ENCODE measurements around the gene GDI1. TPM values are rescaled to one million over a fixed set of nuclear protein-coding genes. Genes with fewer than 3 reads are reported as not detected.

The GDI1 gene
- total RNA-seq, 2 donors from 2014 or later = 68.5 to 83.4 TPM

DNA sequence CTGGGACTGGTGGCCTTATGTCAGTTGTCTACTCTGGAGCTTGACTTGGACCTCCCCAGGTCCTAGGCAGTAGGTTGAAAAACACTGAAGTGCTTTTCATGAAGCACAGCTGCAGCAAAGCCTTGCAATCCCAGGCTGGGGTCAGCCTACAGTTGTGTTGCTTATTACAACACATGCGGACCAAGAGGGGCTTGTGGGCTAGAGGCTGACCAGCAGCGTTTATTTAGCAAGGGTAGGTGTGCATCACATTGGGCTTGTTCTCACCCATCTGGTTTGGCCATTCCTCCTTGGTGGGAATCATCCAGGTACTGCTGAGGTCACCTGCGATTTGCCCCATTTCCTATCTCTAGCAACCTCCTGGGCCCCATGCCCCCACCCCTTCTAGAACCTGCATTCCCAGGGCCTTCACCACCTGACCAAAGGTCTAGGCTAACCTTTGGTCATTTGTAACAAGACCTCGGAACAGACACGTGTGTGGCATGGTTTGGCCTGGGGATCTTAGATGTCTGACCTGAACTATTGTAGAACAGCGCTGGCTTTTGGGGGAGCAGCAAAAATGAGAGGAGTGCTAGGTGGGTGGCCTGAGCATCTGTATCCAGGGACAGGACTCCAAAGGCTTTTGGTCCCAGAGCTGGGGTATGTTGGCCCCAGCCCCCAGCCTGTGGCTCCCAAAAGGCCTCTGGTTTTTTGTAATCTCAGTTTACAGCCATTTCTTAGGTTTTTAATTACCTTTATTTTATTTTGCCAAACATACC is 35.7 kb upstream of the GDI1 start:
- no peaks in the 10 kb centered on the region for H3K36me3 ChIP-seq (replicated peaks in 1 of 2; ENCODE audit: insufficient read depth in 1 of 2, low read depth in 2 of 2)
- 25% methylated on average over 6 of the region's 6 CpGs; no CpG with 5 or more reads in 1 of the 2 donors for WGBS, 2 donors
- no peaks in the 10 kb centered on the region for H3K9me3 ChIP-seq
- DNase-seq (peak in 2 of 4 donors; percentile 37 to 49), ATAC-seq (no peak)
- no peaks in the 10 kb centered on the region for H3K27me3 ChIP-seq
- peaks cover 20% of the 10 kb centered on the region for H3K4me1 ChIP-seq
- no peak overlapping the region for H3K4me3 ChIP-seq
- TF ChIP-seq, protein P1, sequence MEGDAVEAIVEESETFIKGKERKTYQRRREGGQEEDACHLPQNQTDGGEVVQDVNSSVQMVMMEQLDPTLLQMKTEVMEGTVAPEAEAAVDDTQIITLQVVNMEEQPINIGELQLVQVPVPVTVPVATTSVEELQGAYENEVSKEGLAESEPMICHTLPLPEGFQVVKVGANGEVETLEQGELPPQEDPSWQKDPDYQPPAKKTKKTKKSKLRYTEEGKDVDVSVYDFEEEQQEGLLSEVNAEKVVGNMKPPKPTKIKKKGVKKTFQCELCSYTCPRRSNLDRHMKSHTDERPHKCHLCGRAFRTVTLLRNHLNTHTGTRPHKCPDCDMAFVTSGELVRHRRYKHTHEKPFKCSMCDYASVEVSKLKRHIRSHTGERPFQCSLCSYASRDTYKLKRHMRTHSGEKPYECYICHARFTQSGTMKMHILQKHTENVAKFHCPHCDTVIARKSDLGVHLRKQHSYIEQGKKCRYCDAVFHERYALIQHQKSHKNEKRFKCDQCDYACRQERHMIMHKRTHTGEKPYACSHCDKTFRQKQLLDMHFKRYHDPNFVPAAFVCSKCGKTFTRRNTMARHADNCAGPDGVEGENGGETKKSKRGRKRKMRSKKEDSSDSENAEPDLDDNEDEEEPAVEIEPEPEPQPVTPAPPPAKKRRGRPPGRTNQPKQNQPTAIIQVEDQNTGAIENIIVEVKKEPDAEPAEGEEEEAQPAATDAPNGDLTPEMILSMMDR (IDR thresholded peaks at IDR 0.05) = no peak
- TF ChIP-seq POLR2A (IDR thresholded peaks at IDR 0.05) = peak; percentile 9 to 73 (median 49)
- intact Hi-C loops (cut with DNase I) = no loop called here
- peak overlapping the region in 2 of 4 donors; percentile 51 to 55 for H3K27ac ChIP-seq

DNA sequence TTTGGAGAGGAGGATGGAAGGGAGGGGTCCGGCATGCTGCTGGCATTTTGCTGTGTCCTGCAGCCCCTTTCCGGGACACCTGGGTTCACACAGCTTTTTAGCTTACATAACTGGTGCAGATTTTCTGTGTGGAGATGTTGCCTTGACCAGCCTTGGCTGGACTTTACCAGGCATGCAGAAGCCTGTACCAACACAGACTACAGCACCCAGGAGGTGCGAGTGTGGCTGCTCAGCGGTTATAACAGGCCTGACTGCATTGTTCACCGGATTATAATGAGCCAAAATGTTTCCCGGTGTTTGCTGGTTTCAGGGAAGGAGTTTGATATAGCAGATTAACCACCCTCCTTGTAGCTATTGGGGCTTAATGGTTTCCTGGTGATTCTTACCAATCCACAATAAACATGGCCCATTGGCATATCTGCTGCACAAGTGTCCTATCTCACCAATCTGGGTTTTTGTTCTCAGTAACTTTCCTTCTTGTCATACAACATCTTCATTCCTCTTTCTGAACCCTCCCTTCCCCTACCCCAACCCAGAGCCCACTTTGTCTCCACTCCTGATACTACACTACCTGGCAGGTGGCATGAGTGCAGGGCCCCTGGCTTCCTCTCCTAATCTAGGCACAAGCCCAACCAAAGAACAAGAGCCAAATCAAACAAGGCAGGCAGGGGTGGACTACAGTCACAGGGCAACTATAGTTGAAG is 34.9 kb upstream of the GDI1 start:
- 8 to 53% methylated on average over 4 to 6 of the region's 6 CpGs for WGBS, 2 donors
- no peak for TF ChIP-seq POLR2A (IDR thresholded peaks at IDR 0.05)
- TF ChIP-seq, protein P1 (IDR thresholded peaks at IDR 0.05) = no peak
- no peaks in the 10 kb centered on the region for H3K27me3 ChIP-seq
- no peak overlapping the region for H3K4me3 ChIP-seq
- H3K4me1 ChIP-seq = peaks cover 20% of the 10 kb centered on the region
- intact Hi-C loops (cut with DNase I) = no loop called here
- no peaks in the 10 kb centered on the region for H3K9me3 ChIP-seq
- ATAC-seq (no peak), DNase-seq (peak in 2 of 4 donors; percentile 36 to 41)
- peak overlapping the region in 3 of 4 donors; percentile 10 to 55 (median 51) for H3K27ac ChIP-seq
- no peaks in the 10 kb centered on the region for H3K36me3 ChIP-seq (replicated peaks in 1 of 2; ENCODE audit: insufficient read depth in 1 of 2, low read depth in 2 of 2)

DNA sequence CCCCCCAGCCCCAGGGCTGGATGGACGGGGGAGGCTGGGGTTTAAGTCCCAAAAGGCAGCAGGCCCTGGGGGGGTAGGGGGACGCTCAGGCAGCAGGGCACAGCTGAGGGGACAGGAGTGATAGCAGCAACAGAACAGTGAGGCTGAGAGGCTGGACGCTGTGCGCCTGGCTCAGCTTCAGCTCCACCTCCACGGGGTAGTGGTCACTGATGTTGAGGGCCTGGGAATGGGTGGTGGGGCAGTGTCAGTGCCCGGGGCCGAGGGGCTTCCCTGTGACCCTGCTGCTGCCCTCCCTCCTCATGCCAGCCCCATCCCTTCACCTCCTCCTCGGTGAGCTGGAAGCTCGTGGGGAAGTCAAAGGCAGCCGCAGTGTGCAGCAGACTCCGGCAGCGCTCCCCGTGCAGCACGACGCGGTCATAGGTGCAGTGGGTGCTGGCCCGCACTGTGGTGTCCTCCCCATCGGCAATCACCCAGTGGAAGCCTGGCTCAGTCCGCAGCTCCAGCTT is 34.3 kb upstream of the GDI1 start:
- TF ChIP-seq POLR2A (IDR thresholded peaks at IDR 0.05) = no peak
- TF ChIP-seq, protein P1 (IDR thresholded peaks at IDR 0.05) = no peak
- ATAC-seq (no peak), DNase-seq (no peak)
- Histone ChIP-seq H3K36me3 (replicated peaks in 1 of 2; ENCODE audit: insufficient read depth in 1 of 2, low read depth in 2 of 2) (no peaks in the 10 kb centered on the region), H3K9me3 (no peaks in the 10 kb centered on the region), H3K27me3 (no peaks in the 10 kb centered on the region), H3K27ac (peak overlapping the region in 3 of 4 donors; percentile 10 to 55 (median 51)), H3K4me3 (no peak overlapping the region), H3K4me1 (peaks cover 20% of the 10 kb centered on the region)
- 56% methylated on average over 6 of the region's 19 CpGs; no CpG with 5 or more reads in 1 of the 2 donors for WGBS, 2 donors
- intact Hi-C loops (cut with DNase I) = no loop called here

DNA sequence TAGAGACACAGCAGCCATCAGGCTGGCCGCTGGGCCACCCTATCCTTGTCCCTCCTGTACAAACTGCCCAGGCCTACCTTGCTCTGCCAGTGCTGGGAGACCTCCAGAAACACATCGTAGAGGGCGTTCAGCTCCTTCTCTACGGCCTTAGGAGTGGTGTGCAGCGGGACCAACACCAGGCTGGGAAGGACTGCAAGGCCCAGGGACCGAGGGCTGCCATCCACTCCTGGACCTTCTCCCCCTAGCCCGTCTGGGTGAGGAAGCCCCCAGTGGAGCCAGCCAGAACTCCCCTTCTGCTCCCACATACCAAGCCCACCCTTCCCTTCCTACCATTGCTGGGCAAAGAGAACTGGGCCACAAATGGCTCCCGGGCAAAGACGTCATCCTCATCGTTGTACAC is 33.8 kb upstream of the GDI1 start:
- no peaks in the 10 kb centered on the region for H3K9me3 ChIP-seq
- 91 to 100% methylated on average over 3 to 9 of the region's 10 CpGs for WGBS, 2 donors
- TF ChIP-seq, protein P1 (IDR thresholded peaks at IDR 0.05) = no peak
- no peak for TF ChIP-seq POLR2A (IDR thresholded peaks at IDR 0.05)
- H3K36me3 ChIP-seq (replicated peaks in 1 of 2; ENCODE audit: insufficient read depth in 1 of 2, low read depth in 2 of 2) = no peaks in the 10 kb centered on the region
- no peak overlapping the region for H3K4me3 ChIP-seq
- no peak overlapping the region for H3K27ac ChIP-seq
- intact Hi-C loops (cut with DNase I) = no loop called here
- H3K4me1 ChIP-seq = peaks cover 20% of the 10 kb centered on the region
- no peaks in the 10 kb centered on the region for H3K27me3 ChIP-seq
- ATAC-seq = no peak
- no peak for DNase-seq

Measured in body of pancreas (tissue), 4 donors.